Measurements from ENCODE around the gene GRIN2A.

Gene GRIN2A

DNA sequence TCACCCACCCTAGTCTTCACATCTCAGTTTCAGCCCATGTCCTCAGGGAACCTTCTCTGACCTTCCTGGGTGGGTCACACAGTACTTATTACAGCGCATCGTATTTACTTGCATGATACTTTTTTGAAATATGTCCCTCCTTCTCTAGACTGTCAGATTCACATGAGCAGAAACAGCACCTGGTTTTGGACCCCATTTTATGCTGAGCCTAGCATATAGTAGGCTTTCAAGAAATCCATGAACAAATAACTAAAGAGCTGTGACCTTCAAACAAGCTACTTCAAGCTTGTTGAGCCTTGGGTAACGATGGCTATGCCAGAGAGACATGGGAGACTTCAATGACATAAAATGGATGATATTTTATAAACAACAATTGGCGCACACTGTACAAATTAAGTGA lies 150.3 kb downstream of the GRIN2A start:
- DNase-seq (ENCODE audit: low read depth in 2 of 2): no peak

DNA sequence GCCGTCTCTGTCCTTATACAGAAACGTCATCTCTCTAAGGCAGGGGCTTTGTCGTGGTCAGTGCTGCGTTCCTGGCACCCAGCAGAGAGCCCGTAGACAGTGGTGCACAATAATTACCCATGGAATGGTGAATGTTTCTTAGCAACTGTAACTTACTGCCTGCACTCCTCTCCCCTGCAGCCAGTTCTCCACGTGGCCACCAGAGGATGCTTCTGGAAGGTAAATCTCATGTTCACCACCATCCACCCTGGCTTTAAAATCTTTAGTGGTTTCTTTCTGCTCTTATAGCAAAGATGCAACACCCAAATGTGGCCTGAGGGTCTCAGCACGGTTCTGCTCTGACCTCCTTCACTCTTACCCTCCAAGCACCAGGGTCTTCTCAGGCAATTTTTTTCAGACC lies 150.8 kb downstream of the GRIN2A start:
- DNase-seq (ENCODE audit: low read depth in 2 of 2): no peak

DNA sequence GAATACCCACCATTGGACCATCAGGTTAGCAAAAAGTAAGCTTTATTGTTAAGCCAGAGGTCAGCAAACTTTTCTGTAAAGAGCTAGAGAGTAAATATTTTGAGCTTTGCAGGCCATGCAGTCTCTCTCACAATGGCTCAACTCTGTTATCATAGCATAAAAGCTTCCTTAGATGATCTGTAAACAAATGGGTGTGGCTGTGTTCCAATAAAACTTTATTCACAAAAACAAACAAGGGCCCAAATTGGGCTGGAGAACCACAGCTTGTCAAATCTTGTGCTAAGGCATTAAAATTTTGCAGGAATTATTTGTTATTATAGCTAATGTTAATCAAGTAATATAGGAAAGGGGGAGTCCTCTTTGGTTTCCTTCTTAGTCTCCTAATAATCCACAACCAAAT lies 153.6 kb downstream of the GRIN2A start:
- DNase-seq (ENCODE audit: low read depth in 2 of 2): no peak

DNA sequence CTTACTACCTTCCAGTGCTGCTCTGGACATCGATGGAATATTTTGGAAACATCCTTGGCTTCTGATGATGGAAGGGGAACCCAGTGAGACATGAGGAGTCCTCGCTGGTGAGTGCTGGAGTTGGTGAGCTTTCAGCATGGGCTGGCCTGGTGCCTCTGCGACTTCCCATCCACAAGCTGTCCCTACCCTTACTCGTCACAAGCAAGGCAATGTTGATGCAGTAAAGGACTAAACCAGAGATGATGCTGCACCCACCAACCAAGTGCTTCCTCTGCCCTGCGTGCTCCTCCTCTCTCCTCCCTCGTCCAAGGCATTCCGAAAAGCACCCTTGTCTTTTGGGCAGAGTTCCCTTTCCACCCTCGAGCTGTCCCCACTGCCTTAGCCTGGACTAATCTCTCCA lies 154.7 kb downstream of the GRIN2A start:
- no peak for DNase-seq (ENCODE audit: low read depth in 2 of 2)

DNA sequence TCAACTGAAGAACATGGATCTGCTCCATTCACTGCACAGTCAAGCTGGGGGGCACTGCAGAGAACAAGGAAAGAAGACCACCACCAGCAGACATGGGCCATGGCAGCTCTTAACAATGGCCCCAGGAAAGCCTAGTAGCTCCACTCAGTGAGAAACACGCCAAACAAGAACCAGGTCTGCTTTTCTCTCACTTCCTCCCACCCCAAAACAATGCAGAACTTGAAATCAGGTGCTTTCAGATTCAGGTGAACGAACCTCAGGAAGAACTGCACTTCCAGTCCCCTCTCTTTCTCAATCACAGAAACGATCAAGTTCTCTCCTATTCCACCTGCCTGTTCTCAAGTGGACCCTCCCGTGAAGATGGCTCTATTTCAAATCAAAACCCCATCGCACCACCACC lies 155.6 kb downstream of the GRIN2A start:
- DNase-seq (ENCODE audit: low read depth in 2 of 2): no peak

DNA sequence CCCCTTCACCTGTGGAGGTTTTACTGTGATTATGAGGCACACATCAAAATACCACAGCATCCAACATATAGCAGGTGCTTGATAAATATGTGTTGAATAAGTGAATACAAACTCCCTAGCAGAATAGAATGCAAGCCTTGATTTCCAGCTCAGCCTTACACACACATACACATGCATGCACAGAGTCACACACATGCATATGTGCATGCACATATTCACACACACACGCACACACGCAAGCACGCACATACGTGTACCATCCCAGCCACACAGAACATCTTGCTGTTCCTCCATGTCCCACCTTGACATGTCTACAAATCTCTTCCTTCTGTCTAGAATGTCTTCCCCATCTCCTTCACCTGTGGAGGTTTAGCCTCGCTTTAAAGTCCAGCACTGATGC lies 160.1 kb downstream of the GRIN2A start:
- DNase-seq (ENCODE audit: low read depth in 2 of 2): no peak

DNA sequence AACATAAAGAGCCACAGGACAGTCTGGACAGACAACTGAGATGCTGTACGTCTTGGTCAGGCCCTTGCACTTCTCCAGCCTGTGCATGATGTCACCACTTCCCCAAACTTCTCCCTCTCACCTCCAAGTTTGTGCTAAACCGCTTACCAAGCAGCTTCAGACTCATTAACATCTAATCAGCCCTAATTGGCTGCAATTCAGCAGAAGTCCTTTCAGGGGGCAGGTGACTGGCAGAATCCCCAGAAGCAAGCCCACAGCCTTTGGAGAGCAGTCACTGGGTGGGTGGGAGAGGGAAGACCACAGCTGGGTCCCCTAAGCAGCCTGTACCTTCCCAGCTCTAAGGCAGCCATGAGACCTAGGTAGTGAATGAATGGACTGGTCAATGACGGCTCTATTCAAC lies 161.4 kb downstream of the GRIN2A start:
- DNase-seq (ENCODE audit: low read depth in 2 of 2): no peak

DNA sequence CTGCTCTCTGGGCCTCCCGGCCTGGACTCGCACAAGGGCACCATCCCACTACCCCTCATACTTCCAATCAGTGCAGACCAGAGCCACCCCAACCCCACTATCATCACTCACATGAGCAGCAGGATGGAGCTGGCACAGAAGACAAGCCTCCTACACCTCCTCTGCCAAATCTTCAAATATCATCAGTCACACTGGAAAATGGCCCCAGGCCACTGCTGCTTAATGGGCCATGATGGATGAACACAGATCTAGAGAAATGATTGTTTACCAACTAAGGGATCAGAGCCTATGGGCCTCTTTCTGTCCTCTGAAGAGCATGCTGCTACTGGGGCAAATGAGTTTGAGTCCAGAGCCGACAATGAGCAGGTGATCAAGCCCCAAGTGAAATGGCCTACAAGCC lies 165.5 kb downstream of the GRIN2A start:
- no peak for DNase-seq (ENCODE audit: low read depth in 2 of 2)

DNA sequence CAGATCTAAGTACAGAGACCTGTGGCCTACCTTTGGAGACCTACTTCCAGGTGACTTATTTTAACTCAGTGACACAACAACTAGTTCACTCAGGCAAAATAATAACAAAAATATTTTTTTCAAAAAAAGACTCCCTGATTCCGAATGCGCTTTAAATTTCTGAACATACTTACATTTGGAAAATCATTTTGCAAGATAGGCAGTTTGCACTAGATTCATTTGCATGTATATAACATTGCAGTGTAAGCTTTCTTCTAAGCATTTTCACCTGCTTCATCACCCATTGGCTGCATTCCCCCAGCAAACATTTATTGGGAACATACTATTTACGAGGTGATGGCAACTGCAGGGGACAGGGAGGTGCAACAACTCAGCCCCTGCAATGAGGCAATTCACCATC lies 166.8 kb downstream of the GRIN2A start:
- no peak for DNase-seq (ENCODE audit: low read depth in 2 of 2)

DNA sequence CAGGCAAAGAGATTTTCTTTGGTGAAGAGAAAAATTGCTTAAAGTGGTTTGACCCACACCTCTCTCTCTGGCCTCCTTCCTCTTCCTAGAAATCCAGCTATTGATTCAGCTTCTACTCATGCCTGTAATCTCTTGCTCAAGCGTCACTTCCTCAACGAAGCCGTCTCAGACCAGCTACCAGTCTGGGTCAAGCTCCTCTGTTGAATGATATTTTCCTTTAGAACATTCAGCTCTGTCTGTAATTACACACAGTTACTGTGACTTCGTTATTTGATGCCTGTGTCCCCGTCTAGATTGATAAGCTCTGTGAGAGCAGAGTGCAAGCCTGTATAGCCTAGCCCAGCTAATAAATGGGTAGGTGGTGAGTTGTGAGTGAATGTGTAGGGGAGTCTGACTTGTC lies 168.5 kb downstream of the GRIN2A start:
- no peak for DNase-seq (ENCODE audit: low read depth in 2 of 2)

DNA sequence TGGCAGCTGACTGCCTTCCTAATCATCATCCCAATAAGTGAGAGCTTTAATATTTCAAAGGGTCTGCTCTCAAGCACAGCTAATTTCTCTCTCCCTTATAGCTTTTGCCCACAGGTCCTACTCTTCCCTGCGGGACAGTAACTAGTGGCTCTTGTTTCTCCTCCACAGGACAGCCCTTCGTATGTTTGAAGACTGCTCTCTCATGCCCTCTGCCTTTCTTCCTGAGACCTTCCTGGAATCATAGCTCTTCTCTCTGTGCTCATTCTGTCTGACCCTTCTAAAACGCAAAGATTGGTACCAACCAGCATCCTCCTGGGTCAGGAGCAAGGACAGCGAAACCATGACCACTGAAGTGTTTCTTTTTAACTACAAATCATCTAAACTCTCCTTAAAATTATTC lies 168.9 kb downstream of the GRIN2A start:
- no peak for DNase-seq (ENCODE audit: low read depth in 2 of 2)

DNA sequence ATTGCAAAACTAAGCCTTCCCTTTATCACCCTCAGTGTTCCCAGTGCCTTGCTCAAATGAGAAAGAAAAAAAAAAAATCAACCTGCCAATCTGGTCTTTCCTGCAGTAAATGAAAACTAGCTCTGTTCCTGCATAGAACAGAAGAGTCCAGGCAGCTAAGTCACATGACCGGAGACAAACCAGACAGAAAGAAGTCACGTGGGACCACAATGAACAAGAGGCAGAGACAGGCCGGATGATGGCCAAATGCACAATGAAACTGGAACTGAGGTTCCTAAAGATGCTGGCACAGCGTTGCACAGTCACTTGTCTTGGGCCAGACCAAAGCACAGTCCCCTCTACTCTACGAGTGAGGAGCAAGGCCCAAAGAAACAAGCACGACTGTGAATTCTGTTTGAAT lies 172.5 kb downstream of the GRIN2A start:
- DNase-seq (ENCODE audit: low read depth in 2 of 2): no peak

DNA sequence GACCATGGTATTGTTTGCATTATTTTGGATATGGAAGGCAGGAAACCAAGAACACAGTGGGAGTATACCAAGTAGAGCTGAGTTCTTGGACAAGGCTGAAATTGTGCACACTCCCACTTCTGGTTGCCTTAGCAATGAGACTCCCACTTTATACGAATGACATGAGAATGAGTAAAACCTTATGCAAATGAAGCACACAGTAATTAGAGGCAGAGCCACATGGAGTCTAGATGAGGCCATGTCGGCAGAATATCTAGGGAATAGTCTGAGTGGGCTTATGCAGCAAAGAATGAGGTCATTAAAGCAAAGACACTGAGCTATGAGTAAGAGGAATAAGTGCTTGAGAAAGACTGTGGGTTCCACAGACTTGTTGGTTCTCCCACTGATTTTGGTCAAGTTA lies 178.7 kb downstream of the GRIN2A start:
- DNase-seq (ENCODE audit: low read depth in 2 of 2): no peak

DNA sequence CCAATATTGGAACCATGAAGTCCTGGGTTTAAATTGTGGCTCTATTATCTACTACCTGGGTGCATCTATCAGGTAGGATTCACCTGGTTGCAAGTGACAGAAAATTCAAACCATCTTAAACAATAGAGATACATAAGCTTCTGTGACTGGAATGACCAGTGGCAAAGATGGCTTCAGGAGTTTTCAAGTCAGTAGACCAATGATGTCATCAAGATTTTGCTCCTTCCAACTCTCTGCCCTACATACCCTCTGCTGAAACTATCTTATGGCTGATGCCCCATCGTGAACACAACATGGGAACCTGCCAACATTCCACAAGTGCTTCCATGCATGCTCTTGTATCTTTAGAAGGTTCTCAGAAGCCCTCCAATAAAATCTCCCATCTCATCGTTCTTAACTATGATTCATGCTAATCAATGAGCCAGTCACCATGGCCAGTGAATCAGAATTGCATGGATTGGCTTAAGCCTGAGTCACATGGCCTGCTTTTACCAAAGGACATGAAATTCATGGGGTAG lies 180.9 kb downstream of the GRIN2A start:
- DNase-seq (ENCODE audit: low read depth in 2 of 2): no peak

DNA sequence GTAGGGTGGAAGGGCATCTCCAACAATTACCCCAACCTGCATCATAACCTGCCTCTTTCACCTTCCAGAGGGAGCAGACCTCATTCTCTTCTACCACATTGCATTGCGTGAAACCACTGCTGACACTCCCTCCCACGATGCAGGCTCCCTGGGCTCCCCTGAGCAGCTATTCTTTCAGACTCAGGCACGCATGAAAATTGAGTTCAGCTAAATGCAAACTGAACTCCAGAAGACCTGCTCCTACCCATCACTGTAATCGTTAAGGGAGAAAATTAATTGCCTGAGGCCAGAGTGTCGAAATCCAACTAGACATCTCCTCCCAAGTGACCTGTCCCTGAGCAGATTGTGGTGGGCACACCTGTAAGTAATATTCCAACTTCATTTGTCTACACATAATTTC lies 186.0 kb downstream of the GRIN2A start:
- DNase-seq (ENCODE audit: low read depth in 2 of 2): no peak

DNA sequence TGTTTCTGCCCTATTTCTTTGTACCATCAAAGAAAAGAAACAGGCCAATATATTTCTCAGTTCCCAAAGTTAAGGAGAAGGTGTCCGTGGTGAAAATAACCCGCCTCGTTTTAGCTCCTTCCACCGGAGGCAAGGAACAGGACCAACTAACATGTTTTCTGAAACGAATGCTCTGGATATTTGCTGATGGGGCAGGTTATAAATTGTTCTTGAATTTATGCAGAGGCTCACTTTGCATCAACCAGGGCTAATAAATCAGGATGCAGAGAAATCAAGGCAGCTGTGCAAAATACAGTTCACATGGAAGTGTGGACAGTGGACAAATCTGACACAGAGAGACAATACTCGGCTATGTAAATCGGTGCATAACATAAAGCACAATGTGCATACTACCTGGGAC lies 189.8 kb downstream of the GRIN2A start:
- no peak for DNase-seq (ENCODE audit: low read depth in 2 of 2)

DNA sequence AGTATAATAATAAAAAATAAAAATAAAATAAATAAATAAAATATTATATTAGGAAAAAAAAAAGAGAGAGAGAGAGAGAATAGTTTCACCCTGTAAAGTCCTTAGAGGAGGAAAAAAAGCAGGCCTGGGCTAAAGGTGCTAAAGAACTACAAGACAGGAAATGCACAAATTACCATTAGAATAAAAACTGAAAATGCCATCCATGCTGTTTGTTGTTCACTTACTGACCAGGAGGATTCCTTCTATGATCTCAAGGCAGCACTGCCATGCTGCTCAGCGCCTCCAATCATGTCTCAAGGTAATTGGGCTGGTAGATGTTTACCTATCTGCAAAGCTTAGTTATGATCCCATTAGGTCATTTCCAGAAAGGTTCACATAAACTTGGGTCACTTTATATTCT lies 201.2 kb downstream of the GRIN2A start:
- DNase-seq (ENCODE audit: low read depth in 2 of 2): no peak

DNA sequence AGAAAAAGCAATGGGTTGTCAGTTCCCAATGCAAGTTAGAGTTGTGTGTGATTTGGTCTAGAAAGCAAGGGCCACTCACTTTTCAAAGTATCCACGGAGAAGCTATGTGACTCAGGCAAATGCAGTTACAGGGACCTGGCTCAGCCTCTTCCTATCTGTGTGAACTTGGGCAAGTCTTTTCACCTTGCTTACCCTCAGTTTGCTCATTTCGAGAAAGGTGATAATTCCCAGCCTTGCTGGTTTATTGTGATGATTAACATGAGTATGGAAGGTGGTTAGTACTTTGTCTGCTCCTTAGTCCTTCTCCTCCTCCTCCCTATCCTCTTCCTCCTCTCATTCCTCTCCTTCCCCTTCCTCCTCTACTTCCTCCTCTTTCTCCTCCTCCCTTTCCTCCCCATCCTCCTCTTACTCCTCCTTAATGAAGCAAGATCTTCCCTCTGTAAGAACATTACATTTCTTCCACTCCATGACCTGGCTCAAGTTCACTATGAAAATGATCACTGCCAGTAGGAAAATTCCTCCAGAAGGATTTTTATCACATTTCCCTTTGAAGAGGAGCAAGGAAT lies 204.0 kb downstream of the GRIN2A start:
- no peak for DNase-seq (ENCODE audit: low read depth in 2 of 2)

DNA sequence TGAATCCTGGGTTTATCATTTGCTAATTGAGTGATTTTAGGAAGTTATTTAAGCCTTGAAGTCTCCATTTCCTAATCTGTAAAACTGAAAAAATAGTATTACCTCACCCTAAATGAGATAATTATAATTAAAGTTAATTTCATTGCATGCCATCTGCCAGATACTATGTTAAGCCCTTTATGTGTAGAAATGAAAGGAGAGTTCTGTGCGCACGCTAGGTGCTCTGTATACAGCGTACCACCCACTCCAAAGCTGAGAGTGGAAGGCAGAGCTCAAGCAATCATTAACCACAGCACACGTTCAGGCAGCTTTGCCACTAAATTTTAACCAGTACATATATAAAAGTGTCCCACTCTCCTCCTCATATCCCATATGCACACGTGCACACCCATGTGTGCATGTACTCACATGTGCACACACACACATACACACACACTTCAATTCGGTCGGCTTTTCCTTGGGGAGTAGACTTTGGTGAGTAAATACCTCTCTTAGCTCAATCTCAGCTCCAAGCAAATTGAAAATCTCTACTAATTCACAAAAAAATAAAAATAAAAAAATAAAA lies 204.8 kb downstream of the GRIN2A start:
- no peak for DNase-seq (ENCODE audit: low read depth in 2 of 2)

DNA sequence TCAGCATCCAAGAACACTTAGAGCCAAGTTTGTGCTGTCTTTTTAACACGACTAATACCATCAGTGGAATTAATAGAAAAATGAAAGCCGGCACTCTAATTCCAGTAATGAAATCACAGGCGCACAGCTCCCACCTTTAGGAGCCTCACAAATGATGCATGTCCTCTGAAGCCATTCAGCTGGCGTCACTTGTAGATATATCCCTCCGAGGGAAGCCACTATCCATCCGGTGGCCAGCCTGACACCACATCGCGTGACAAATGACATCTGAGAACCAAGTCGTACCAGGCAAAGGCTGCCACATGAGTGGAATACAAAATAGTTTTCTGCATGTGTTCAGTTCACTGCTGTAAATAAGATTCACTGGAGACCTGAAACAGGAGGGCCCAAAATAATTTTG lies 205.6 kb downstream of the GRIN2A start:
- DNase-seq (ENCODE audit: low read depth in 2 of 2): no peak

DNA sequence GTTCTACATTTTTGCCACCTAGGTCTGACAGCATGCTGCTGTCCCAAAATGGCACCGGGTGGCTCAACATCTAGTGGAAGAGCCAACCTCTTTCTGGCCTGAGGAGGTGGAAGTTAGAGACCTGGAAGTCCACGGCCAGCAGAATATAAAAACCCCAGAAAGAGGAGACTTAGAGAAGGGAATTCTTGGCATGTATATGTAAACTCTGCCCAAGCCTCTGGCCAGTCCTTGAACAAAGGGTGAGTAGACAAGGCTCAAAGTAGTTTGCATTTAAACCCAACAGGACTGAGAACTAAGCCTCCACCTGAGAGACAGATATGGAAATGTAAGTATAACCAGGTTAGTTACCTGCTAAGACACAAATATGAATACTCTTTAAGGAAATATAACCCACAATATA lies 210.3 kb downstream of the GRIN2A start:
- no peak for DNase-seq (ENCODE audit: low read depth in 2 of 2)

DNA sequence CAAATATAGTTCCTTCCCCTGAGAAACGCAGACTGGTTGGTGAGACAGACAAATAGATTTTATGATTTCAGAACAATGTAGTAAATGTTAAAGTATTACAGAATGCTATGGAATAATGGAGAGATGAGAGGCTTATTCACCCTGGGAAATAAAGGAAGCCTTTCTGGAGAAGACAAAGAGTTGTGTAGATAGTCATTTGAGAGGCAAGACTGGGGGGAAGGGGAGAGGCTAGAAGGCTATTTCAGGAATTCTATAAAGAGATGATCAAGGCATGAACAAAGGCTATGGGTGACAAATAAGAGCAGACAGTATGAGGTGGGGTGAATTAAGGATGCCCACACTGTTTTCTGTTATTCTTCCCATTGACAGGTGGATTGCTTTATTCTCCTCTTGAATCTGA lies 211.4 kb downstream of the GRIN2A start:
- DNase-seq (ENCODE audit: low read depth in 2 of 2): no peak

DNA sequence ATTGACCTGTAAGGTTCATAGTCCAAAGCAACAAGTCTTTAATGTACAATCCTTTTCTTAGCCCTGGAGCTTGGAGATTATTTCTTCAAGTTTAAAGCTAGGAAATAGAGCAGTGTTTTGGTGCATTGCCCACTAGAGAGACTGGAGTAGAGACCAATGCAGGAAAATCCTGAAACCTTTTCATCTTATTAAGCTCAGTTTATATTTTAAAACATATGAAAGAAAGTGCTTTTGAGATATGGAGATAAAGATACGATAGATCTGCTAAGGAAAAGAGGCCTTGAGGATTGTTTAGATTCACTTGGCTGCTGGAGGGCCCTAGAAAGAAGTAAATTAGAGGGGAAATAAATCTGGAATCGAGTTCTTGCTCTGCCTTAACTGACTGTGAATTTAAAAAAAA lies 212.0 kb downstream of the GRIN2A start:
- no peak for DNase-seq (ENCODE audit: low read depth in 2 of 2)

DNA sequence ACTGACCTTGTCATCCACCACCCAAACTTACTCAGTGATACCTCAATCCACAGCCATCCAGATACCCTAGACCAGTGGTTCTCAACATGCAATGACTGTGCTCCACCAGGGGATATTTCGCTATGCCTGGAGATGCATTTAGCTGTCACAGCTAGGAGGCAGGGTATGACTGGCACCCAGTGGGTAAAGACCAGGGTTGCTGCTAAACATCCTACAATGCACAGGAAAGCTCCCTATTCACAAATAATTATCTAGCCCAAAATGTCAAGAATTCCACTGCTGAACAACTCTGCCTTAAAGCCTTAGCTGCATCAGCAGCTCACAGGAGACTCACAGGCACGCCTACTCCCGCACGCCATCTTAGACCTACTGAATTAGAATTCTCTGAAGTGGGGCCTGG lies 212.6 kb downstream of the GRIN2A start:
- DNase-seq (ENCODE audit: low read depth in 2 of 2): no peak

All from stimulated activated CD8-positive, alpha-beta memory T cell treated with anti-CD3 and anti-CD28 coated beads, Interleukin-15, amount 100 ng/mL, for 4 hours (primary cell).